NCI-H1105 treated with DMSO at 0.1 percent for 48 hours (cell line): Measurements from ENCODE around the gene RWDD4.

ENCODE experiments used
- DNase-seq: peaks from one replicate; lab custom pipeline; 2025; lab: John Stamatoyannopoulos, UW

Gene RWDD4

GRCh38 chr4:183600189-183600685, 58.7 kb downstream of the RWDD4 start:
- no peak for DNase-seq

- no peak for DNase-seq
Observed at GRCh38 chr4:183599690-183600089, 59.3 kb downstream of the RWDD4 start.

- no peak for DNase-seq
Observed at GRCh38 chr4:183599284-183599683, 59.7 kb downstream of the RWDD4 start.

GRCh38 chr4:183596067-183596757, 62.8 kb downstream of the RWDD4 start:
- DNase-seq = no peak

GRCh38 chr4:183594823-183595222, 64.2 kb downstream of the RWDD4 start:
- DNase-seq = no peak

- DNase-seq = no peak
Observed at GRCh38 chr4:183591301-183591700, 67.7 kb downstream of the RWDD4 start.
